GM21390 (cell line): ENCODE data around the gene CENPX.

ENCODE experiments used
- ATAC-seq: cut with Tn5 transposase; IDR thresholded peaks from one replicate; pipeline ENCODE4 v1.9.1; 2021; ENCODE audit not compliant: unreplicated experiment

CENPX gene

DNA sequence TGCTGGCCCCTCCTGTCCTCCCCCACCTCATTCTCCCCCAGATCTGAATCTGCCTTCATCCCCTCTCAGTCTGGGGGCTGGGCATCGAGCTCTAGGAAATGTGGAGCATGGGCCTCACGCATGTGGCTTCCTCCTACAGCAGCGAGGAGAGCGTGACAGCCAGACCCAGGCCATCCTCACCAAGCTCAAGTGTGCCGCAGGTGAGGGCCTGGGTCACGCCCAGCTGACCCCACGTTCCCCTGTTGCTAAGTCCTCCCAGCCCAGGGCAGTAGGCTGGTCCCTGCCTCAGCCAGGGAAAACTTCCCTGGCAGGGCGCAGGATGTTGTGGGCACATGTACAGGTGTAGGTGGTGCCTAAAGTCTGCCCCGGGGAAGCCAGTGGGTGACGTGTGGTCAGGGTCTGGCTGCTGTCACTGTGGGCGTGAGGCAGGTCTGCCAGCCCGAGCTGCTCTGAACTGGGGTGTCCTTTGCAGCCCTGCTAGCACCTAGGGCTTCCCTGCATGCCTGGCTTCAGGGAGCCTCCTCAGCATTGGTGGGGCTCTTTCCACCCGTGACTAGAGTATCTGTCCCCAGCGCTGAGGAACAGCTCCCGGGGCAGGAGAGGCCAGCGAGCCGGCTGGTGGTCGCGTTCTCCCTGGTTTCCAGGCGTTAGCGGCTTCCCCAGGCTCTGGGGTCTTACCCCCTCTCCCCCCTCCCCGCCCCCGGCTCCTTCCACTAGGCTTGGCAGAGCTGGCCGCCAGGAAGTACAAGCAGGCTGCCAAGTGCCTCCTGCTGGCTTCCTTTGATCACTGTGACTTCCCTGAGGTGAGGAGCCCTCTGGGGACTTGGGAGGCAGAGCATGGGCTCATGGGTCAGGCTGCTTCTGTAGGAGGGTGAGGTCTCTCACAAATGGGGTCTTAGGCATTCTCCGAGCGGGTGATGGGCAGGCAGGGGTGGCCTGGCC lies 32.6 kb upstream of the CENPX start:
- no peak for ATAC-seq

DNA sequence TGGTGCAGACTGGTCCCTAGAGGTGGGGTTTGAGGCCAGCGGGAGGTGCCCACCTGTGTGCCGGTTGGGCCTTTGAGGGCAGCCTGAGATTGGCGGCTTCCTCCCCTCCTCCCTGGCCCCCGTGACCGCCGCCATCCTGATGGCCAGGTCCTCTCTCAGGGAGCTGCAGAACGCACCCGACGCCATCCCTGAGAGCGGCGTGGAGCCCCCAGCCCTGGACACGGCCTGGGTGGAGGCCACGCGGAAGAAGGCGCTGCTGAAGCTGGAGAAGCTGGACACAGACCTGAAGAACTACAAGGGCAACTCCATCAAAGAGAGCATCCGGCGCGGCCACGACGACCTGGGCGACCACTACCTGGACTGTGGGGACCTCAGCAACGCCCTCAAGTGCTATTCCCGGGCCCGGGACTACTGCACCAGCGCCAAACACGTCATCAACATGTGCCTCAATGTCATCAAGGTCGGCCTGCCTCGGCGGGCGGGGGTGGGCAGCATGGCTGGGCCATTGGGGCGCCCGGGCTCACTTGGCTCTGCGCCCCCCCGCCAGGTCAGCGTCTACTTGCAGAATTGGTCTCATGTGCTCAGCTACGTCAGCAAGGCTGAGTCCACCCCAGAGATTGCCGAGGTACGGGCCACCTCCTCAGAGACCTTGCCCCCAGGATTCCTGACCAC lies 31.8 kb upstream of the CENPX start:
- no peak for ATAC-seq

DNA sequence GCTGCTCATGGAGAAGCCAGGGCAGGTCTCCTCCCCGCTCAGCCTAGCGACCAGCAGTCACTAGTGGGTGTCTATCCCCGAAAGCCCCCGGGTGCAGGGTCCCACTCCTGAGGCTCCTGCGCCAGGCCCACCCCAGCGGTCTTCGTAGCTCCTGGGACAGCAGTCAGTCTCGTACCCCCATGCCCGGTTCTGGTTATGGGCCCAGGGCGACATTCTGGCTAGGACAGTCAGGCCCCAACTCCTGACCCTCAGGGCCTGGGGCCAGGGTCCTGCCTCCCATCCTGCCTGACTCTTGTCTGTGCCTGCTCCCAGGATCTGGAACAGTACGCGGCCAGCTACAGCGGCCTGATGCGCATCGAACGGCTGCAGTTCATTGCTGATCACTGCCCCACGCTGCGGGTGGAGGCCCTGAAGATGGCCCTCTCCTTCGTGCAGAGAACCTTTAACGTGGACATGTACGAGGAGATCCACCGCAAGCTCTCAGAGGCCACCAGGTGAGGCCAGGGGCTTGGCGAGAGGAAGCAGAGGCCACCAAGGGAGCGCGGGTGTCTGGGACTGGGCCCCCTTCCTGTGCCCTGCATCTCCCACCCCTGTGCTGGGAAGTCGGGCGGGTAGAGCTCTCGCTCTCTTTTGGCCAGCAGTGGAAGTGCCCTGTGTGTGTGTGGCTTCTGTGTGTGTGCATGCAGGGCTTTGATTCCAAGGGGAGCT lies 31.0 kb upstream of the CENPX start:
- ATAC-seq: no peak

DNA sequence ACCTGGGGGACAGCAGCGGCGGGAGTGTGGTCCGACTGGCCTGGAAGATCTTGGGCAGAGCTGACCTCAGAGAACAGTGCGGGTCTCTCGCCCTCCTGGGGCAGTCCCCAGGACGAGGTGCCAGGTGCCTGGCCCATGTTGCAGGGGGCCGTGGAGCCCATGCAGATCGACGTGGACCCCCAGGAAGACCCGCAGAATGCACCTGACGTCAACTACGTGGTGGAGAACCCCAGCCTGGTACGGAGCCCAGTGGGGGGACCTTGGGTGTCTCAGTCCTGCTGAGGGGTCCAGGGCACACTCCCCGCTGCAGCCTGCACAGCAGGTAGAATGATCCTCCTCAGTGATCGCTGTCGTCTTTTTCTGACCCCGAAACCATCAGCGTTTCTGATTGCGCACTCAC lies 30.5 kb upstream of the CENPX start:
- no peak for ATAC-seq

DNA sequence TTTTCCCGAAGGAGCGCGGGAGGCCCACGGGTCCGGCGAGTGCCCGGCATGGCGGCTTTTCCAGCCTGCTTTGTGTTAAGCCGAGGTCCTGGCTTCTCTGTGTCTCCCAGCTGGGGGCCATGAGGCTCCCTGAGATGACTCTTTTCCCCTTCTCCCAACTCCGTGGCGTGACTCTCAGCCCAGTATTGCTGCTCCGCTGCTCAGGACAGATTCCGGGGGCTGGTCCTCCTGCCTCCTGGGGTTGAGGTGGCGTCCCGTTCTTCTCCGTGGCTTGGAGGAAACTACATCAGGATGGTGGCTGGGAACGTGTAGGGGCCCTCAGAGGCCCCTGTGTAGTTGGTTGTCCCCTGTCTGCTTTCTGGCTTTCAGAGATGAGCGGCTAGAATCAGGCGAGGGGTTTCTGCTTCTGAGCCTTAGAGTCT lies 30.0 kb upstream of the CENPX start:
- ATAC-seq: no peak

DNA sequence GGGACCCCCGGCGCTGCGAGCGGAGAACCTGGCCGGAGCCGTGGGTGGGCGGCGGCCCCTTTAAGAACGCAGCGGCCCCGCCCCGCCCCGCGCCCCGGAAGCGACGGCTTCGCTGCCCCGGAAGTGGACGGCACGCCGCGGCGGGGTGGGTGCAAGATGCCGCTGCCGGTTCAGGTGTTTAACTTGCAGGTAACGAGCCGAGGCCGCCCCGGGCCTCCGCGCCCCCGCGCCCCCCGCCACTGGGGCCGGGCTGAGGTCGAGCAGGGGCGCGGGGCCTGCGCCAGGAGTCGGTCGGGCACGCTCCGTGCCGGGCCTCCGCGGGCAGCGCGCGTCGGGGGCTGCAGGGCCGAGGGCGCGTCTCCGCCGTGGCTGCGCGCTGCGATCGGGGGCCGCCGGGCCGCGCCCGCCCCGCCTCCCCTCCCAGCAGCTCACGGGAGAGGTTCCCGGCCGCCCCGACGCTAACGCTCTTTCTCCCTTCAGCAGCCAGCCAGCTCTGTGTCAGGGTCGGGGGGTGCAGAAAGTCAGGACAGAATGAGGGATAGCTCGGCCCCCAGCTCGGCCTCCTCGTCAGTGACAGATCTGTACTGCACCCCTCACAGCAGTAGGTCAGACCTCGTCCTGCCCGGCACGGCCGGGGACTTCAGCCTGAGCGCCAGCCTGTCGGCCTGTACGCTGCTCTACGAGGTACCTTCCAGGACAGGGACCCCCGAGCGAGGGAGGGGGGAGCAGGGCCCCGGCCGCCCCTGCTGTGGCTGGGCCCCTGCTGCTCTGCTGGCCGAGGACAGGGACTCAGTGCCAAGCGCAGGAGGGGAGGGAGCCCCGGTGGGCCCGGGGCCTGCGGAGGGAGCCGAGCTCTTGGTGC lies 29.3 kb upstream of the CENPX start, which contains the start of the genes GPS1 and RFNG:
GPS1 (plus strand) TSS at position 123 of the 862 bp plus-strand sequence; CDS start at position 157, 34 bp downstream.
RFNG (minus strand) TSS at position 36 of the 862 bp plus-strand sequence. CDS start 45 bp downstream, outside the sequence.
- peak; percentile 63 for ATAC-seq

DNA sequence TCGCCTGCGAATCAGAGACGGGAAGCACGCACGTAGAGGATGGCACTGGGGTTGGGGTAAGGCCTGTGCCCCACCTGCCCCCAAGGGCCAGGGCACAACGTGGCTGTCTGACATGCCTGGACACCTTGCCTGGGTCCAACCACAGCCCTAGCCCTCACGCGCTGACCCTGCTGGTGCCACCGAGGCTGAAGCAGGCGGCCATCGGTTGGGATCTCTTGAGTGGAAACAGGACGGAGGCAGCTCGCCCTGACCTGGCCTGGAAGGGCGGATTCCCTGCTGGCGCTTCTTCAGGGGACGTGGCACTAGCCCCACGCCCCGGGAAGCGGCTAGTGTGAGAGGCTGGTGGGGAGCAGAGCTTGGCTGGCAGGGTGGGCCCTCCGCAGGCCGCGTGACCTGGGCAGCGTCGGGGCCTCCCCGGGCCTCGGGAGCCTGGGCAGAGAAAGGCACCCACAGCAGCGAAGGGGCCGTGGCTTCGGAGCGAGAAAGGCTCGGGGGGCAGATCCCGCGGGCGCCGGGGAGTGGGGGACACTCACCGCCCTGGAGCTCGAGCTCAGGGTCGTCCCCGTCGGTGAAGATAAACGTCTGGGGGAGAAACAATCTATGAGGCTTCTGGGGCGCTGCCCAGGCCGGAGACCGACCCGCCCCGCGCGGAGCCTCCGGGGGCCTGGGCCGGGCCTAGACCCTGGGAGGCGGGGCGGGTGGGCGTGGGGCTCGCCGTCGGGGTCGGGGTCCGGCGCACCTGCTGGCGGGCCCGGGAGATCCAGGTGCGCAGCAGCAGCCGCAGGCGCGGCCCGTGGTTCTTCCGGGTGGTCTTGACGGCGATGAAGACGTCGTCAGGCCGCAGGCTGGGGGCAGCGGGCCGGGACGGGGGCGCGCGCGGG lies 28.3 kb upstream of the CENPX start:
- ATAC-seq: no peak

DNA sequence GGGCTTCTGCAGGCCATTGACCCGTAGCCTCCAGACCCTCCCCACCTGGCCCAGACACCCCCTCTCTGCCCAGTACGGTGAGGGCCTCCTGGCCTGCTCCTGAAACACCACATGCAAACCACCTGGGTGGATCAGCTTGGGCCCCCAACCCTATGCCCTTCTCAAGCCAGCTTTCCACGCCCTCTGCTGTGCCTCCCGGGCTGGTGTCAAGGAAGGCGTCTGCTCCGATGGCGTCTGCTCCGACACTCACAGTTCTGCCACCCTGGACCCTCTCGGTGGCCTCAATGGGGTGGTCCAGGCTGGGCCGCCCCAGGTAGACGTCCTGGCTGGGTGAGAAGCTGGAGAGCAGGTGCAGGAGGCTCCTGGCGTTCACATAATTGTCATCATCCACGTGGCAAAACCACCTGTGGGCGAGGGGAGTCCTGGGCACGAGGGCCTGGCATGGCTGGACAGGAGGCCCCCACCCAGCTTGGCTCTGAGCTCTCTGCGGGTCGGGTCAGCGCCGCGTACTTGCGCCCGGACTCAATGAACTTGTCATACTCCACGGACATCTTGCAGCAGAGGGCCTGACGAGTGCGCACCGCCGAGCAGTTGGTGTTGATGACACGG lies 27.6 kb upstream of the CENPX start:
- ATAC-seq: no peak

DNA sequence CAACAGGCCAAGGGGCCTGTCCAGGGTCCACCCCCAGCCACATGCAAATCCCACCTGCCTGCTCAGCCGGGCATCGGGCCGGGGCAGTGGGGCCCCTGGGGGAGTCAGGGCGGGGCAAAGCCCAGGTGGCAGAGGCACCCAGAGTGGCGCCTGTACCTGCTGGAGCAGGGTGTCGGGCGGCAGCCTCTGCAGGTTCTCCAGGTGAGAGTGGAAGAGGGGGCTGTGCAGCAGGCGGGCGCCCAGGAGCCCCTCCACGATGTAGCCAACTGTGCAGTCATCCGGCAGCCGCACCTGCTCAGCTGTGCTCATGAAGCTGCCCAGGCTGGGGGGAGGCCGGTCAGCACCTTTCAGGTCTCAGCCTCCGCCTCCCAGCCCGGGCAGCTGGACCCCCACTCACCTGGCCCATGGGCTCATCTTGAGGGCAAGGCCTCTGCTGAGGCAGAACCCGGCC lies 26.9 kb upstream of the CENPX start:
- no peak for ATAC-seq

DNA sequence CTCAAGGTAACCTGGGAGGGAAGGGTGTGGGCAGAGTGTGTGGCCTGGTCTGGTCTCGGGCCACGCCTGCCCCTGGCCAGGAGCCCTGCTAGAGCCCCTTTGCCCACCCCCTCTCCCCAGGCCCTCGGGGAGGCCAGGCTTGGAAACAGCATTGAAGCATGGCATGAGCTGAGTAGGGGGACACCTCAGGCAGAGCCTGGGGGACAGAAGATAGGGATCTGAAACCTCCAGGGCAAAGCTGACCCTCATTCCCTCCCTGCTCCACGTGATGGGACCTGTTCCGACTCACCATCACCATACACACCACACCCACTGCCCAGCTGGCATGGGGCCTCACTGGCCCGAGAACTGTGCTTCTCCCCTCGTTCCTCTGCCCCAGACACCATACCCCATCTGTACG lies 26.4 kb upstream of the CENPX start:
- ATAC-seq: no peak

DNA sequence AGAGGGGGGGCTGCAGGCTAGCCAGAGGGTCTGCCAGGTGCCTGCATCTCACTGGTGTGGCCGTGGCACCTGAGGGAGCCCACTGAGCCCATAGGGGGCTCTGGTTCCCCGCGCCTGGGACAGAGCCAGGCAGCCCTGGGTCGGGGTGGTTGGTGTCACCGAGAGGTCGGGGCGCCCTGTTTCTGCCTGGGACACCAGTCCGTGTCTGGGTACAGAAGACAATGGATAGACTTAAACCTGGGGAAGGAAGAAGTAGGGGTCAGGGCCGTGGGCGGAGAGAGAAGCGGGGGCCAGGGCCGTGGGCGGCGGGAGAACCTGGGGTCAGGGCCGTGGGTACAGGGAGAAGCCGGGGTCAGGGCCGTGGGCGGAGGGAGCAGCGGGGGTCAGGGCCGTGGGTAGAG lies 25.9 kb upstream of the CENPX start:
- ATAC-seq: no peak

DNA sequence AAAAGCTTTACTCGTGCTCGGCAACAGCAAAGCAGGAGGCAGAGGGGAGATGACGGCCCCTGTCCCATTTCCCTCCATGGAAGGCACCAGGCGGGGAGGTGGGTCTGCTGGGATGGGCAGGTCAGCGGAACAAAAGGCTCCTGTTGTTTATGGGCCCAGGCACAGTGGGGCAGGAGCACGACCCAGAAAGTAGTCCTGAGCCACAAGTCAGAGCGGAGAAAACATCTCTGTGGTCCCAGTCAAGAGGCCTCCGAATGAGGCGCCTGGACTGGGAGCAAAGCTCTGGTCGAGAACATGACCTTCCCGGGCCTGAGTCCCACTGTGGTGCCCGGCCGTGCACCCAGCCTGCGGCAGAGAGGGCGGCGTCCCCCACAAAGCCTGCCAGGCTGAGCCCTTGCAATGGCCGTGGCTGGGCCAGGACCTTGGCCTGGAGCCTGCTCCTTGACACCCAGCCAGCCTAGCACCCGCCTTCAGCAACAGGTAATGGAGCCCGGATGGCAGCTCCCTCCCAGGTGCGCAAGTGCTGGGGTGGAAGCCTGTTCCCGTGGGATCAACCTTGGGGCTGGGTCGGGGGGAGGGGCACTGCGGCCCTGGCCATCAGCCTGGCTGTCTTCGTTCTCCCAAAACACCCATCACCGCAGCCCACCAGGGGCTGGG lies 25.4 kb upstream of the CENPX start:
- no peak for ATAC-seq

DNA sequence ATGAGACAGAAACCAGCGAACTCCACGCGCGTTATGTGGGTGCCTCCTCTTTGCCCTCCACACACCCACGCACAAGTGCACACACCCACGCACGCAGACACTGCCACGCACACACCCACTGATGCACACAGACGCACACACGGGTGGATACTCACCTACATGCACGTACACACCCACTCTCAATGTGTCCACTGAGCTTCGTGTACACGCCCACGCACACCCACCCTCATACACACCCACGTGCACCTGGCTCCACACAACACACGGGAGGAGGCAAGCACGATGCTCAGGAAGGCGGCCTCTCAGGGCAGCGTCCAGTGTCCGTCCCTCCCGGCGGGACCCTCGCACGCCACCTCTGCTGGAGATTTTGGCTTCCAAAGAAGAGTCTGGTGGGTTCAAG lies 24.7 kb upstream of the CENPX start:
- no peak for ATAC-seq

DNA sequence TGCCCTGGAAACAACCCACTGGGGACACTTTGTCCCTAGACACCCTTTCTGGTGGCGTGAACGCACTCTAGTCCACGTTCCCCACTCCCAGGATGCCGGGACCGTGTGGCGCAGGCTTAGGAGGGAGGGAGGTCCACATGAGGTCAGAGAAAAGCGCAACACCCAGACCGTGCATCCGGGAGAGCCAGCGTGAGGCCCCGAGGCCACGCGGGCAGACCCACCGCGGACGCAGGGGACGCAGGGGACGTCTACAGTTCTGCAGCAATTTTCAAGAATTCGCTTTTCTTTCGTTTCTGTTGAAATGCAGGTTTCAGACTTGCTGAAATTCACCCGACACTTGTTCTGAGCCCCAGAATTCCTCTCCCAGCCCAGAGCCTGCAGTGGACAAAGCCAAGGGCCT lies 24.2 kb upstream of the CENPX start:
- ATAC-seq: no peak

DNA sequence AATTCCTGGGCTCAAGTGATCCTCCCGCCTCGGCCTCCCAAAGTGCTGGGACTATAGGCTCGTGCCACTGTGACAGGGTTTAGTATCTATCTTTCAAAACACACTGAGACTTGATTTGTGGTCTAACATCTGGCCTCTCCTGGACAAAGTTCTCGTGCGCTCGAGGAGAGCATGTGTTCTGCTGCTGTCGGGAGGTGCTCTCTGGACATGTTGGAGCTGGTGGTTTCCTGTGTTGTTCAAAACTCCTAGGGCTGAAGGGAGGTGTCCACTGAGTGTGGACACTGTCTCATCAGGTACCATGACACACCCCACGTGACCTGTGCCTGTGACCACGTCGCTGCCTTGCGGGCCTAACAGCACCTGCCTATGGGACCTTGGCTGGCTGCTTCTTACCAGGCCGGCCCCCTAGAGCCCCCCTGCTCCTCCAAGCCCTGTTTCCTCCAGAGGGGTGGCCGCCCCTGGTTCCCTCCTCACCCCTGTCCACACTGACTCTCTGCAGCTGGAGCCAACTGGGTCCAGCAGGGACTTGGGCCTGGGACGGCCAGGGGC lies 23.3 kb upstream of the CENPX start:
- ATAC-seq: no peak

DNA sequence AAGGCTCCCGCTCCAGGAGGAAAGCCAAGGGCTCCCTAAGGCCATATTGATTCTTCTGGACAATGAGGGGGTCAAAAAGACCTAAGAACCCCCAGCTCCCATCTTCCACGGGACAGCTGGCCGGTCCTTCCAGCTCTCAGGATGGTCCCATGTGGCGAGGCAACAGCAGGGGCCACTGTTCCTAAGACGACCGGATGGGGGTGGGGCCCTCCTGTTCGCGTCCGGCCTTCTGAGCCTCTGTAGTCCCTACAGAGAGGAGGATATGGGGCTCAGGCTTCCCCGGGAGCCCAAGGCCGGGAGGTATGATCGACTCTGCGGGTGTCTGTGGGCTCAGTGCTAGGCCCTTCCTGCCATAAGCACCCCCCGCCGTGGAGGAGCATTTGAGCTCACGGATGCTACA lies 20.8 kb upstream of the CENPX start:
- no peak for ATAC-seq

DNA sequence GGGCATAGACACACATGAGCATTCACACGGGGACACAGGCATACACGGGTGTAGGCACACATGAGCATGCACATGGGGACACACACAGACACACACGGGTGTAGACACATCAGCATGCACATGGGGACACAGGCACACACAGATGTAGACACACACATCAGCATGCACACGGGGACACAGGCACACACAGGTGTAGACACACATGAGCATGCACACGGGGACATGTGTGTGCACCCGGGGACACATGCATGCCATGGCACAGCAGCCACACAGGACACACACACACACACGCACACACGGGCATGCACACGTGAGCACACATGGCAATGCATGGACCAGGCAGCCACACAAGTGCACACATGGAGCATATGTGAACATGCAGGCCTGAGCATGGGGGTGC lies 20.0 kb upstream of the CENPX start:
- ATAC-seq: no peak

DNA sequence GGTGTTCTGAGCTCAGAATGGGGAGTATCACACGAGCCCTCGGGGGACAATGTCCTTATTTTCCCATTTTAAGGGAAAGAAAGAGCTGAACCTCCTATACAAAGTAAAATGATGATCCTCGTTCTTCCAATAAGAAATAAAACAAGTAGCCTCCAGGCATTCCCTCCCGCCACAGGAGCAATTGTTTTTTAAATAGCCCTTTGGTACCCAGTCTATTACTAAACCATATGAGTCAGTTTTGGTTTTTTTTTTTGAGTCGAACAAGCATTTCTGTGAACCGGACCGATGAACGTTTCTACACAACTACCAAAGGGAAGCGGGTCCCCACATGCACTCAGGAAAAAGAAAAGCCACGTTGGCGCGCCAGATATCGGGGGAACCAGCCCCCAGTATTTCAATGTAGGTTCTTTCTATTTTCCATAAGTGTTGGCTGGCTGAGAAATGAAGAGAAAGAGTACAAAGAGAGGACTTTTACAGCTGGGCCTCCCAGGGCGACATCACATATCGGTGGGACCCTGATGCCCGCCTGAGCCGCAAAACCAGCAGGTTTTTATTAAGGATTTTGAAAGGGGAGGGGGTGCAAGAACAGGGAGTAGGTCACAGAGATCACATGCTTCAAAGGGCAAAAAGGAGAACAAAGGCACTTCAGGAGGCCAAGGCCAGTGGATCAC lies 18.6 kb upstream of the CENPX start:
- no peak for ATAC-seq
